Fibroblast of lung (primary cell): ENCODE data around the gene TREML2.

Experiments
- EZH2 ChIP-seq: IDR thresholded peaks from 2 replicates; pipeline ENCODE4 v1.5.1; 2012; ENCODE audit warnings: low read length, control low read depth, mild to moderate bottlenecking; ENCODE audit errors: missing control alignments
- TF ChIP-seq, protein P1 (sequence below), 2 donors: IDR thresholded peaks in 1 of 2; conservative IDR thresholded peaks in 1 of 2; 1 replicate in 1 of 2; 2 replicates in 1 of 2; pipeline ENCODE4 v1.5.1; 2011 to 2012; ENCODE audit warnings: low read length in 2 of 2, control low read depth in 1 of 2, inconsistent platforms in 1 of 2, low read depth in 1 of 2, mild to moderate bottlenecking in 1 of 2

DNA sequence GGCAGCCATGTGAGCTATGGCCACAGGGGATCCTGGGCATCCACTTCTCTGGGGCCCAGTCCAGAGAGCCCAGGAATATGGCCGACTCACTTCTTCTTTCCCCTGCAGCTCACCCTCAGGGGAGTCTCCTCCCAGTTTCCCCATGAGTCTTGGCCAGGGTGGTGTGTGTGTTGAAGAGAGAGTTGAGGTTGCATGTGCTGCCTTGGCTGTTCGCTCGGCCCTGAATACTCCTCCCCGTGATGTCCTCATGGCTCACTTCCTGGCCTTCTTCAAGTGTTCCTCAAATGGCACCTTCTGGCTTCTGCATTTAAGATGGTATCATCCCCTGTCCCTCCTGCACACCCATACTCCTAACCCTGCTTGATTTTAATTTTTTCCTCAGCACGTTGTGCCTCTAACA is 43.6 kb downstream of the TREML2 start:
- TF ChIP-seq, protein P1, sequence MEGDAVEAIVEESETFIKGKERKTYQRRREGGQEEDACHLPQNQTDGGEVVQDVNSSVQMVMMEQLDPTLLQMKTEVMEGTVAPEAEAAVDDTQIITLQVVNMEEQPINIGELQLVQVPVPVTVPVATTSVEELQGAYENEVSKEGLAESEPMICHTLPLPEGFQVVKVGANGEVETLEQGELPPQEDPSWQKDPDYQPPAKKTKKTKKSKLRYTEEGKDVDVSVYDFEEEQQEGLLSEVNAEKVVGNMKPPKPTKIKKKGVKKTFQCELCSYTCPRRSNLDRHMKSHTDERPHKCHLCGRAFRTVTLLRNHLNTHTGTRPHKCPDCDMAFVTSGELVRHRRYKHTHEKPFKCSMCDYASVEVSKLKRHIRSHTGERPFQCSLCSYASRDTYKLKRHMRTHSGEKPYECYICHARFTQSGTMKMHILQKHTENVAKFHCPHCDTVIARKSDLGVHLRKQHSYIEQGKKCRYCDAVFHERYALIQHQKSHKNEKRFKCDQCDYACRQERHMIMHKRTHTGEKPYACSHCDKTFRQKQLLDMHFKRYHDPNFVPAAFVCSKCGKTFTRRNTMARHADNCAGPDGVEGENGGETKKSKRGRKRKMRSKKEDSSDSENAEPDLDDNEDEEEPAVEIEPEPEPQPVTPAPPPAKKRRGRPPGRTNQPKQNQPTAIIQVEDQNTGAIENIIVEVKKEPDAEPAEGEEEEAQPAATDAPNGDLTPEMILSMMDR (conservative IDR thresholded peaks at IDR 0.05 in 1 of 2, IDR thresholded peaks at IDR 0.05 in 1 of 2; ENCODE audit: low read depth in 1 of 2, low read length in 2 of 2) = no peak
- no peak for TF ChIP-seq EZH2
